ENCODE measurements around the gene SPOCK2.

DNA sequence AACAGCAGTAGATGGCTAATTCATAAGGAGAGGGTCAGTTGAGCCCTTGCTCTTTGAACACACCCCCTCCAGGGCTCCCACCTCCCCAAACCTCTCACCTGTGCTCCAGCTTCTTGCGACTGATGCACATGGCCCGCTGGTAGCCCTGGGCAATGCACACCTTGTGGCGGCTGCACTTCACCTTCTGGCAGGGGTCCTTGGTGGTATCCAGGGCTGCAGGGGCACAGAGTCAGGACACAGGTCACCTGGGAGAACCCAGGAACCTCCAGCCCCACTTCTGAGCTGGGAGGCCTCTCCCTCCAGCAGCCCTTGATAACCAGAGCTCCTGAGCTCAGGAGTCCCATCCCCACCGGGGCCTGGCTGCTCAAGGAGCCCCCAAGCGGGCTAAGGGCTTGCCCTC is 16.3 kb downstream of the SPOCK2 start:
- TF ChIP-seq, protein P1, sequence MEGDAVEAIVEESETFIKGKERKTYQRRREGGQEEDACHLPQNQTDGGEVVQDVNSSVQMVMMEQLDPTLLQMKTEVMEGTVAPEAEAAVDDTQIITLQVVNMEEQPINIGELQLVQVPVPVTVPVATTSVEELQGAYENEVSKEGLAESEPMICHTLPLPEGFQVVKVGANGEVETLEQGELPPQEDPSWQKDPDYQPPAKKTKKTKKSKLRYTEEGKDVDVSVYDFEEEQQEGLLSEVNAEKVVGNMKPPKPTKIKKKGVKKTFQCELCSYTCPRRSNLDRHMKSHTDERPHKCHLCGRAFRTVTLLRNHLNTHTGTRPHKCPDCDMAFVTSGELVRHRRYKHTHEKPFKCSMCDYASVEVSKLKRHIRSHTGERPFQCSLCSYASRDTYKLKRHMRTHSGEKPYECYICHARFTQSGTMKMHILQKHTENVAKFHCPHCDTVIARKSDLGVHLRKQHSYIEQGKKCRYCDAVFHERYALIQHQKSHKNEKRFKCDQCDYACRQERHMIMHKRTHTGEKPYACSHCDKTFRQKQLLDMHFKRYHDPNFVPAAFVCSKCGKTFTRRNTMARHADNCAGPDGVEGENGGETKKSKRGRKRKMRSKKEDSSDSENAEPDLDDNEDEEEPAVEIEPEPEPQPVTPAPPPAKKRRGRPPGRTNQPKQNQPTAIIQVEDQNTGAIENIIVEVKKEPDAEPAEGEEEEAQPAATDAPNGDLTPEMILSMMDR (IDR thresholded peaks at IDR 0.05; ENCODE audit: low read depth, low read length): no peak
- no peak for TF ChIP-seq EZH2phosphoT487 (IDR thresholded peaks at IDR 0.05; ENCODE audit: low read depth)

All from OCI-LY3 (cell line).